Measurements from ENCODE around the gene RBMS3. TPM values are rescaled to one million over a fixed set of nuclear protein-coding genes. Genes with fewer than 3 reads are reported as not detected.

RBMS3 gene
- total RNA-seq, 1 experiment from 2014 or later: 74.2 TPM

GRCh38 chr3:29823233-29823632 lies 542.4 kb downstream of the RBMS3 start:
- TF ChIP-seq CTCF (IDR thresholded peaks at IDR 0.05; ENCODE audit: unreplicated experiment): no peak
- DNase-seq (ENCODE audit: unreplicated experiment): no peak
- Mint-ChIP-seq H3K9me3 (ENCODE audit: unreplicated experiment) (no peaks in the 10 kb centered on the region), H3K4me1 (ENCODE audit: insufficient read depth, unreplicated experiment) (no peaks in the 10 kb centered on the region), H3K36me3 (ENCODE audit: insufficient read depth, unreplicated experiment) (peaks cover 5% of the 10 kb centered on the region), H3K27me3 (ENCODE audit: insufficient read depth, unreplicated experiment) (no peaks in the 10 kb centered on the region), H3K27ac (ENCODE audit: low read depth, unreplicated experiment) (no peak overlapping the region), H3K4me3 (ENCODE audit: unreplicated experiment) (no peak overlapping the region)
- BruUV-seq (replicated peaks): no TSS peak
- POLR2A ChIA-PET: no interaction called here
- CTCF ChIA-PET: interaction anchor here (1.1 kb wide), 1 partner anchor 9 kb away, joined by 3 read pairs; no protein-coding TSS in a partner anchor
- intact Hi-C loops (cut with micrococcal nuclease): no loop called here

GRCh38 chr3:29826712-29827111 lies 545.8 kb downstream of the RBMS3 start:
- ChIA-PET POLR2A (no interaction called here), CTCF (no interaction called here)
- Mint-ChIP-seq H3K4me3 (ENCODE audit: unreplicated experiment) (no peak overlapping the region), H3K36me3 (ENCODE audit: insufficient read depth, unreplicated experiment) (peaks cover 5% of the 10 kb centered on the region), H3K27me3 (ENCODE audit: insufficient read depth, unreplicated experiment) (no peaks in the 10 kb centered on the region), H3K4me1 (ENCODE audit: insufficient read depth, unreplicated experiment) (no peaks in the 10 kb centered on the region), H3K27ac (ENCODE audit: low read depth, unreplicated experiment) (no peak overlapping the region), H3K9me3 (ENCODE audit: unreplicated experiment) (no peaks in the 10 kb centered on the region)
- no TSS peak for BruUV-seq (replicated peaks)
- no peak for TF ChIP-seq CTCF (IDR thresholded peaks at IDR 0.05; ENCODE audit: unreplicated experiment)
- intact Hi-C loops (cut with micrococcal nuclease): no loop called here
- DNase-seq (ENCODE audit: unreplicated experiment): no peak

GRCh38 chr3:29827756-29828155 lies 546.9 kb downstream of the RBMS3 start:
- BruUV-seq (replicated peaks): no TSS peak
- H3K27ac Mint-ChIP-seq (ENCODE audit: low read depth, unreplicated experiment): no peak overlapping the region
- ChIA-PET POLR2A (no interaction called here), CTCF (no interaction called here)
- H3K4me3 Mint-ChIP-seq (ENCODE audit: unreplicated experiment): no peak overlapping the region
- TF ChIP-seq CTCF (IDR thresholded peaks at IDR 0.05; ENCODE audit: unreplicated experiment): no peak
- H3K4me1 Mint-ChIP-seq (ENCODE audit: insufficient read depth, unreplicated experiment): no peaks in the 10 kb centered on the region
- H3K9me3 Mint-ChIP-seq (ENCODE audit: unreplicated experiment): no peaks in the 10 kb centered on the region
- intact Hi-C loops (cut with micrococcal nuclease): no loop called here
- no peaks in the 10 kb centered on the region for H3K27me3 Mint-ChIP-seq (ENCODE audit: insufficient read depth, unreplicated experiment)
- H3K36me3 Mint-ChIP-seq (ENCODE audit: insufficient read depth, unreplicated experiment): peaks cover 5% of the 10 kb centered on the region
- DNase-seq (ENCODE audit: unreplicated experiment): no peak

- Mint-ChIP-seq H3K36me3 (ENCODE audit: insufficient read depth, unreplicated experiment) (peaks cover 5% of the 10 kb centered on the region), H3K4me3 (ENCODE audit: unreplicated experiment) (no peak overlapping the region), H3K4me1 (ENCODE audit: insufficient read depth, unreplicated experiment) (no peaks in the 10 kb centered on the region), H3K27ac (ENCODE audit: low read depth, unreplicated experiment) (no peak overlapping the region), H3K9me3 (ENCODE audit: unreplicated experiment) (no peaks in the 10 kb centered on the region), H3K27me3 (ENCODE audit: insufficient read depth, unreplicated experiment) (no peaks in the 10 kb centered on the region)
- ChIA-PET POLR2A (interaction anchor here (0.7 kb wide), 2 partner anchors 19 to 1552 kb away, joined by 3 read pairs; no protein-coding TSS in a partner anchor), CTCF (no interaction called here)
- no peak for DNase-seq (ENCODE audit: unreplicated experiment)
- intact Hi-C loops (cut with micrococcal nuclease): no loop called here
- BruUV-seq (replicated peaks): no TSS peak
- no peak for TF ChIP-seq CTCF (IDR thresholded peaks at IDR 0.05; ENCODE audit: unreplicated experiment)
These were observed 548.5 kb downstream of the RBMS3 start for GRCh38 chr3:29829340-29829739.

Data from MCF 10A (cell line).